A673 (cell line): ENCODE measurements around the gene UQCC3. TPM values are rescaled to one million over a fixed set of nuclear protein-coding genes. Genes with fewer than 3 reads are reported as not detected.

Experiments
- BruUV-seq: library from RNA; stranded (reverse); fragments of 400-500 nt; replicated peaks from 2 replicates; lab custom pipeline; 2021; lab: Mats Ljungman, UMichigan
- CTCF ChIA-PET: fragments of 300-600 bp; sonication (Branson Sonifier 250); formaldehyde crosslinking; loops from one replicate; lab custom pipeline; 2022; ENCODE audit warnings: antibody characterized with exemption; lab: Charles Lee
- POLR2A ChIA-PET: fragments of 300-600 bp; sonication (Branson Sonifier 250); formaldehyde crosslinking; loops from one replicate; lab custom pipeline; 2022; ENCODE audit warnings: antibody characterized with exemption; ENCODE audit not compliant: low non-redundant PET; lab: Charles Lee
- DNase-seq: peaks from one replicate; pipeline ENCODE4 v3.0.0-alpha.2; 2015; ENCODE audit warnings: low spot score
- H3K27ac ChIP-seq: fragments of 200-600 bp; sonication (generic); 2 replicates; pipeline ENCODE4 v1.5.1; 2016; ENCODE audit warnings: mixed run types, low read depth, mild to moderate bottlenecking, mixed read lengths, antibody characterized with exemption, low read length; ENCODE audit not compliant: poor library complexity, severe bottlenecking
- H3K27me3 ChIP-seq: fragments of 200-600 bp; sonication (generic); replicated peaks from 2 replicates; pipeline ENCODE4 v1.6.1; 2017; ENCODE audit warnings: mixed run types, low read depth, mild to moderate bottlenecking, mixed read lengths, antibody characterized with exemption, low read length; ENCODE audit not compliant: insufficient read depth, poor library complexity
- H3K36me3 ChIP-seq: fragments of 200-600 bp; sonication (generic); 2 replicates; pipeline ENCODE4 v1.6.1; 2016; ENCODE audit warnings: mixed run types, mild to moderate bottlenecking, mixed read lengths, antibody characterized with exemption, low read length; ENCODE audit not compliant: insufficient read depth, poor library complexity, severe bottlenecking
- H3K4me1 ChIP-seq: fragments of 200-600 bp; sonication (generic); 2 replicates; pipeline ENCODE4 v1.6.1; 2017; ENCODE audit warnings: mixed run types, mild to moderate bottlenecking, mixed read lengths, antibody characterized with exemption, low read length; ENCODE audit not compliant: insufficient read depth, poor library complexity, severe bottlenecking
- H3K4me3 ChIP-seq: fragments of 200-600 bp; sonication (generic); 2 replicates; pipeline ENCODE4 v1.5.1; 2016; ENCODE audit warnings: low read depth, mixed run types, mild to moderate bottlenecking, mixed read lengths, low read length; ENCODE audit not compliant: poor library complexity, severe bottlenecking
- H3K9me3 ChIP-seq: fragments of 200-600 bp; sonication (generic); 2 replicates; pipeline ENCODE4 v1.6.1; 2016; ENCODE audit warnings: mixed run types, low read depth, mild to moderate bottlenecking, mixed read lengths, antibody characterized with exemption, low read length; ENCODE audit not compliant: poor library complexity, severe bottlenecking
- CTCF ChIP-seq: fragments of 300-800, 200-600 bp; sonication (generic); conservative IDR thresholded peaks from 2 replicates; pipeline ENCODE4 v1.5.1; 2017; ENCODE audit warnings: low read depth, mild to moderate bottlenecking, antibody characterized with exemption, low read length, moderate library complexity, mixed read lengths
- EZH2 ChIP-seq: fragments of 200-600 bp; sonication (generic); IDR thresholded peaks from 2 replicates; pipeline ENCODE4 v1.6.1; 2017; ENCODE audit warnings: borderline replicate concordance, low read depth, mild to moderate bottlenecking, mixed read lengths, antibody characterized with exemption, low read length; ENCODE audit not compliant: poor library complexity, severe bottlenecking
- intact Hi-C: fragments of 100-400 bp; cut with micrococcal nuclease; formaldehyde crosslinking; loops from one replicate; pipeline ENCODE4 v1.10.0; 2022; ENCODE audit not compliant: unreplicated experiment
- total RNA-seq: library from RNA; stranded (reverse); gene quantifications from 2 replicates; pipeline ENCODE4 v1.2.3, GENCODE V29; 2021

UQCC3 gene
- total RNA-seq, 1 experiment from 2014 or later = 28.0 TPM

DNA sequence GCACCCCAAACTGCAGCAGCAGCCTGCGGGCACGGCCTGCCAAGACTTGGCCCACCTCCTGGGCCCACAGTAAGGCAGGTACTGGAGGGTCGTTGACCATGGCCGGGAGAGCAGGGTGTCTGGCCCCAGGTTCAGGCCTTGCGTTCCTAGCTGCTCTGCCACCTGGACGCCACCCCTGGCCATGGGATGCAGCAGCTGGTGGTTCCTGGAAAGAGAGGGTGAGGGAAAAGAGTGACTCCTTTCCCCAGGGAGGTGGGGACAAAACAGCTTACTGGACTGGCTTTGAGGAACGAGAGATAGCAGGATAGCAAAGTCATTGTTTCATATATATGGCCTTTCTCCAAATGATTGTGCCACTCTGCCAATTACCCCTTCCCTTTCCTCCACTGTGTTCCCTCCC, 33.9 kb downstream of the UQCC3 start:
- intact Hi-C loops = loop anchor here (5.0 kb wide), 2 partner anchors 113 to 308 kb away; partner anchors contain the start of gene TUT1
- Histone ChIP-seq H3K27ac (peak overlapping the region; percentile 75), H3K9me3 (no peaks in the 10 kb centered on the region), H3K36me3 (peaks cover 16% of the 10 kb centered on the region), H3K4me3 (peak overlapping the region; percentile 65), H3K4me1 (peaks cover 37% of the 10 kb centered on the region), H3K27me3 (no peaks in the 10 kb centered on the region)
- TF ChIP-seq EZH2 (no peak), CTCF (no peak)
- ChIA-PET POLR2A (interaction anchor here (1.6 kb wide), 1 partner anchor 40 kb away, joined by 5 read pairs; the partner anchor contains the start of genes C11orf98 and CSKMT), CTCF (interaction anchor here (0.5 kb wide), 1 partner anchor 69 kb away, joined by 7 read pairs; no protein-coding TSS in a partner anchor)
- no peak for DNase-seq
- BruUV-seq = no TSS peak

- peak; percentile 99 for DNase-seq
Observed at GRCh38 chr11:62705880-62706849, 34.7 kb downstream of the UQCC3 start.

More at GRCh38 chr11:62705880-62706849, 34.7 kb downstream of the UQCC3 start:
- H3K9me3 ChIP-seq = no peaks in the 10 kb centered on the region
- peak overlapping the region; percentile 75 for H3K27ac ChIP-seq
- peaks cover 38% of the 10 kb centered on the region for H3K4me1 ChIP-seq
- H3K27me3 ChIP-seq = no peaks in the 10 kb centered on the region
- H3K36me3 ChIP-seq = peaks cover 18% of the 10 kb centered on the region
- CTCF ChIA-PET = interaction anchor here (0.5 to 0.7 kb wide), 4 partner anchors 9 to 371 kb away, joined by 3 to 9 read pairs (median 8); no protein-coding TSS in a partner anchor
- peak overlapping the region; percentile 65 for H3K4me3 ChIP-seq
- intact Hi-C loops = loop anchor here (5.0 kb wide), 2 partner anchors 114 to 309 kb away; partner anchors contain the start of gene TUT1
- BruUV-seq = TSS peak; percentile 24
- POLR2A ChIA-PET = interaction anchor here (1.6 kb wide), 1 partner anchor 41 kb away, joined by 5 read pairs; the partner anchor contains the start of genes C11orf98 and CSKMT
- TF ChIP-seq EZH2 (no peak), CTCF (no peak)
